GM23338 (cell line): ENCODE measurements around the gene CACNB2. TPM values are rescaled to one million over a fixed set of nuclear protein-coding genes. Genes with fewer than 3 reads are reported as not detected.

Source experiments
- ATAC-seq: fragments of 200-7000 bp; cut with Tn5 transposase; 3 replicates; pipeline ENCODE4 v1.9.1; 2020
- DNase-seq: peaks from one replicate; pipeline ENCODE4 v3.0.0-alpha.2; 2015; ENCODE audit warnings: low spot score
- H2AFZ ChIP-seq: fragments of 200-600 bp; sonication (generic); 2 replicates; pipeline ENCODE4 v1.8.0; 2016; ENCODE audit warnings: antibody characterized with exemption, mild to moderate bottlenecking, moderate library complexity
- H3F3A ChIP-seq: fragments of 200-600 bp; sonication (generic); replicated peaks from 2 replicates; pipeline ENCODE4 v1.8.0; 2017; ENCODE audit warnings: antibody characterized with exemption, mixed run types, low read depth
- H3K27ac ChIP-seq: fragments of 200-600 bp; sonication (generic); 2 replicates; pipeline ENCODE4 v1.6.1; 2016; ENCODE audit warnings: low read depth
- H3K27me3 ChIP-seq: fragments of 200-600 bp; sonication (generic); 2 replicates; pipeline ENCODE4 v1.8.0; 2016; ENCODE audit warnings: mild to moderate bottlenecking, mixed run types, moderate library complexity; ENCODE audit not compliant: insufficient read depth
- H3K36me3 ChIP-seq: fragments of 200-600 bp; sonication (generic); 2 replicates; pipeline ENCODE4 v1.8.0; 2016; ENCODE audit warnings: mild to moderate bottlenecking; ENCODE audit not compliant: insufficient read depth
- H3K4me1 ChIP-seq: fragments of 200-600 bp; sonication (generic); 2 replicates; pipeline ENCODE4 v1.8.0; 2016; ENCODE audit warnings: mild to moderate bottlenecking, moderate library complexity; ENCODE audit not compliant: insufficient read depth
- H3K4me2 ChIP-seq: fragments of 200-600 bp; sonication (generic); 2 replicates; pipeline ENCODE4 v1.7.1; 2017; ENCODE audit warnings: mixed run types
- H3K4me3 ChIP-seq: fragments of 200-600 bp; sonication (generic); 2 replicates; pipeline ENCODE4 v1.6.1; 2016; ENCODE audit warnings: mixed run types
- H3K79me2 ChIP-seq: fragments of 200-600 bp; sonication (generic); replicated peaks from 2 replicates; pipeline ENCODE4 v1.8.0; 2017; ENCODE audit warnings: mild to moderate bottlenecking; ENCODE audit not compliant: insufficient read depth
- H3K9me2 ChIP-seq: fragments of 200-600 bp; sonication (generic); 2 replicates; pipeline ENCODE4 v1.8.0; 2017; ENCODE audit not compliant: insufficient read depth
- H4K20me1 ChIP-seq: fragments of 200-600 bp; sonication (generic); replicated peaks from 2 replicates; pipeline ENCODE4 v1.8.0; 2017; ENCODE audit warnings: mild to moderate bottlenecking; ENCODE audit not compliant: insufficient read depth
- H3K27ac Mint-ChIP-seq: 2 replicates; pipeline ENCODE4 v1.8.0; 2020; ENCODE audit warnings: inconsistent platforms, mild to moderate bottlenecking, moderate library complexity, mixed read lengths
- H3K27me3 Mint-ChIP-seq: 3 replicates; pipeline ENCODE4 v1.8.0; 2022; ENCODE audit warnings: low read depth, mild to moderate bottlenecking, moderate library complexity, mixed read lengths, inconsistent platforms; ENCODE audit not compliant: insufficient read depth, poor library complexity
- H3K36me3 Mint-ChIP-seq: 3 replicates; pipeline ENCODE4 v1.8.0; 2021; ENCODE audit warnings: low read depth, mild to moderate bottlenecking, inconsistent platforms, moderate library complexity, mixed read lengths
- H3K4me1 Mint-ChIP-seq: 3 replicates; pipeline ENCODE4 v1.8.0; 2020; ENCODE audit warnings: mild to moderate bottlenecking, inconsistent platforms, mixed read lengths
- H3K4me3 Mint-ChIP-seq: 3 replicates; pipeline ENCODE4 v1.8.0; 2021; ENCODE audit warnings: moderate library complexity, mild to moderate bottlenecking, inconsistent platforms, mixed read lengths
- H3K9me3 Mint-ChIP-seq: 3 replicates; pipeline ENCODE4 v1.8.0; 2020; ENCODE audit warnings: moderate library complexity, mild to moderate bottlenecking, inconsistent platforms, mixed read lengths
- CREB1 ChIP-seq: fragments of 250-450 bp; sonication (Bioruptor Pico); IDR thresholded peaks from 2 replicates; pipeline ENCODE4 v1.5.0; 2020; ENCODE audit warnings: low read depth, mild to moderate bottlenecking, moderate library complexity
- CTCF ChIP-seq, 2 experiments: fragments of 200-600 bp in 1 of 2; sonication (generic) in 1 of 2; conservative IDR thresholded peaks; 2 replicates each; pipeline versions ENCODE4 v1.5.1 to v1.6.1; 2016 to 2017; ENCODE audit warnings: antibody characterized with exemption in 2 of 2, low read depth in 2 of 2, mild to moderate bottlenecking in 2 of 2, moderate library complexity in 1 of 2
- EZH2 ChIP-seq: fragments of 200-600 bp; sonication (generic); IDR thresholded peaks from one replicate; pipeline ENCODE4 v1.8.0; 2017; ENCODE audit warnings: antibody characterized with exemption, mild to moderate bottlenecking, low read depth; ENCODE audit not compliant: unreplicated experiment
- EZH2phosphoT487 ChIP-seq: fragments of 200-600 bp; sonication (generic); IDR thresholded peaks from one replicate; pipeline ENCODE4 v1.8.1; 2018; ENCODE audit warnings: antibody characterized with exemption; ENCODE audit not compliant: unreplicated experiment
- JUNB ChIP-seq: IDR thresholded peaks from one replicate; pipeline ENCODE4 v1.6.1; 2016; ENCODE audit warnings: antibody characterized with exemption; ENCODE audit not compliant: unreplicated experiment
- NANOG ChIP-seq: IDR thresholded peaks from 2 replicates; pipeline ENCODE4 v1.6.1; 2016; ENCODE audit warnings: antibody characterized with exemption, borderline replicate concordance
- POLR2AphosphoS5 ChIP-seq: IDR thresholded peaks from 2 replicates; pipeline ENCODE4 v1.6.1; 2016; ENCODE audit warnings: antibody characterized with exemption, low read depth
- STAT1 ChIP-seq: IDR thresholded peaks from one replicate; pipeline ENCODE4 v1.6.1; 2016; ENCODE audit warnings: antibody characterized with exemption; ENCODE audit not compliant: unreplicated experiment
- ZNF114 ChIP-seq: fragments of 250-450 bp; sonication (Bioruptor Pico); IDR thresholded peaks from 2 replicates; pipeline ENCODE4 v1.5.0; 2020; ENCODE audit warnings: mild to moderate bottlenecking, moderate library complexity
- ZNF331 ChIP-seq: fragments of 250-450 bp; sonication (Bioruptor Pico); IDR thresholded peaks from 2 replicates; pipeline ENCODE4 v1.5.0; 2020; ENCODE audit warnings: low read depth, mild to moderate bottlenecking, moderate library complexity
- polyA plus RNA-seq: library from polyadenylated mRNA; unstranded; fragments of >200 nt; fragmentation: Nextera tagmentation; extraction: Ambion mirVana; gene quantifications from 2 replicates; pipeline ENCODE4 v1.2.1, GENCODE V29; 2016
- total RNA-seq: library from RNA; depleted of rRNA; stranded (reverse); fragments of >200 nt; shearing (Covaris generic); gene quantifications from 2 replicates; pipeline ENCODE4 v1.2.3, GENCODE V29; 2014
- TF ChIP-seq, protein P1 (sequence below): fragments of 250-450 bp; sonication (Bioruptor Pico); IDR thresholded peaks from 2 replicates; pipeline ENCODE4 v1.5.0; 2020; ENCODE audit warnings: mild to moderate bottlenecking, moderate library complexity
- TF ChIP-seq, protein P2 (sequence below): IDR thresholded peaks from one replicate; pipeline ENCODE4 v1.6.1; 2018; ENCODE audit warnings: antibody characterized with exemption; ENCODE audit not compliant: unreplicated experiment
- TF ChIP-seq, protein P3 (sequence below): IDR thresholded peaks from 2 replicates; pipeline ENCODE4 v1.6.1; 2016; ENCODE audit warnings: antibody characterized with exemption

The CACNB2 gene
- total and polyA plus RNA-seq, 2 experiments from 2014 or later = 5.0 to 5.9 TPM

- no peak overlapping the region for H3K4me3 Mint-ChIP-seq
- H2AFZ ChIP-seq = no peak overlapping the region
- H3K4me2 ChIP-seq = no peak overlapping the region
- H3K27ac Mint-ChIP-seq = no peak overlapping the region
- DNase-seq (no peak), ATAC-seq (no peak)
- H3K36me3 ChIP-seq = no peaks in the 10 kb centered on the region
- H3K4me1 Mint-ChIP-seq = peaks cover 6% of the 10 kb centered on the region
- H3K4me3 ChIP-seq = no peak overlapping the region
- no peaks in the 10 kb centered on the region for H3K9me2 ChIP-seq
- H3K27ac ChIP-seq = no peak overlapping the region
- H3K36me3 Mint-ChIP-seq = no peaks in the 10 kb centered on the region; the same call in 2 of the 3 replicates
- H3K79me2 ChIP-seq = no peaks in the 10 kb centered on the region
- no peaks in the 10 kb centered on the region for H3K27me3 Mint-ChIP-seq
- H3K9me3 Mint-ChIP-seq = no peaks in the 10 kb centered on the region
- no peaks in the 10 kb centered on the region for H3F3A ChIP-seq
- H4K20me1 ChIP-seq = no peaks in the 10 kb centered on the region
- no peaks in the 10 kb centered on the region for H3K27me3 ChIP-seq
- TF ChIP-seq NANOG (no peak), STAT1 (no peak), JUNB (no peak), EZH2 (no peak), POLR2AphosphoS5 (no peak), ZNF114 (CRISPR knock-in tag) (no peak), CREB1 (CRISPR knock-in tag) (no peak), EZH2phosphoT487 (no peak), ZNF331 (CRISPR knock-in tag) (no peak), CTCF (conservative IDR thresholded peaks at IDR 0.05; ENCODE audit: low read depth in 2 of 2) (no peak)
- TF ChIP-seq, protein P1, sequence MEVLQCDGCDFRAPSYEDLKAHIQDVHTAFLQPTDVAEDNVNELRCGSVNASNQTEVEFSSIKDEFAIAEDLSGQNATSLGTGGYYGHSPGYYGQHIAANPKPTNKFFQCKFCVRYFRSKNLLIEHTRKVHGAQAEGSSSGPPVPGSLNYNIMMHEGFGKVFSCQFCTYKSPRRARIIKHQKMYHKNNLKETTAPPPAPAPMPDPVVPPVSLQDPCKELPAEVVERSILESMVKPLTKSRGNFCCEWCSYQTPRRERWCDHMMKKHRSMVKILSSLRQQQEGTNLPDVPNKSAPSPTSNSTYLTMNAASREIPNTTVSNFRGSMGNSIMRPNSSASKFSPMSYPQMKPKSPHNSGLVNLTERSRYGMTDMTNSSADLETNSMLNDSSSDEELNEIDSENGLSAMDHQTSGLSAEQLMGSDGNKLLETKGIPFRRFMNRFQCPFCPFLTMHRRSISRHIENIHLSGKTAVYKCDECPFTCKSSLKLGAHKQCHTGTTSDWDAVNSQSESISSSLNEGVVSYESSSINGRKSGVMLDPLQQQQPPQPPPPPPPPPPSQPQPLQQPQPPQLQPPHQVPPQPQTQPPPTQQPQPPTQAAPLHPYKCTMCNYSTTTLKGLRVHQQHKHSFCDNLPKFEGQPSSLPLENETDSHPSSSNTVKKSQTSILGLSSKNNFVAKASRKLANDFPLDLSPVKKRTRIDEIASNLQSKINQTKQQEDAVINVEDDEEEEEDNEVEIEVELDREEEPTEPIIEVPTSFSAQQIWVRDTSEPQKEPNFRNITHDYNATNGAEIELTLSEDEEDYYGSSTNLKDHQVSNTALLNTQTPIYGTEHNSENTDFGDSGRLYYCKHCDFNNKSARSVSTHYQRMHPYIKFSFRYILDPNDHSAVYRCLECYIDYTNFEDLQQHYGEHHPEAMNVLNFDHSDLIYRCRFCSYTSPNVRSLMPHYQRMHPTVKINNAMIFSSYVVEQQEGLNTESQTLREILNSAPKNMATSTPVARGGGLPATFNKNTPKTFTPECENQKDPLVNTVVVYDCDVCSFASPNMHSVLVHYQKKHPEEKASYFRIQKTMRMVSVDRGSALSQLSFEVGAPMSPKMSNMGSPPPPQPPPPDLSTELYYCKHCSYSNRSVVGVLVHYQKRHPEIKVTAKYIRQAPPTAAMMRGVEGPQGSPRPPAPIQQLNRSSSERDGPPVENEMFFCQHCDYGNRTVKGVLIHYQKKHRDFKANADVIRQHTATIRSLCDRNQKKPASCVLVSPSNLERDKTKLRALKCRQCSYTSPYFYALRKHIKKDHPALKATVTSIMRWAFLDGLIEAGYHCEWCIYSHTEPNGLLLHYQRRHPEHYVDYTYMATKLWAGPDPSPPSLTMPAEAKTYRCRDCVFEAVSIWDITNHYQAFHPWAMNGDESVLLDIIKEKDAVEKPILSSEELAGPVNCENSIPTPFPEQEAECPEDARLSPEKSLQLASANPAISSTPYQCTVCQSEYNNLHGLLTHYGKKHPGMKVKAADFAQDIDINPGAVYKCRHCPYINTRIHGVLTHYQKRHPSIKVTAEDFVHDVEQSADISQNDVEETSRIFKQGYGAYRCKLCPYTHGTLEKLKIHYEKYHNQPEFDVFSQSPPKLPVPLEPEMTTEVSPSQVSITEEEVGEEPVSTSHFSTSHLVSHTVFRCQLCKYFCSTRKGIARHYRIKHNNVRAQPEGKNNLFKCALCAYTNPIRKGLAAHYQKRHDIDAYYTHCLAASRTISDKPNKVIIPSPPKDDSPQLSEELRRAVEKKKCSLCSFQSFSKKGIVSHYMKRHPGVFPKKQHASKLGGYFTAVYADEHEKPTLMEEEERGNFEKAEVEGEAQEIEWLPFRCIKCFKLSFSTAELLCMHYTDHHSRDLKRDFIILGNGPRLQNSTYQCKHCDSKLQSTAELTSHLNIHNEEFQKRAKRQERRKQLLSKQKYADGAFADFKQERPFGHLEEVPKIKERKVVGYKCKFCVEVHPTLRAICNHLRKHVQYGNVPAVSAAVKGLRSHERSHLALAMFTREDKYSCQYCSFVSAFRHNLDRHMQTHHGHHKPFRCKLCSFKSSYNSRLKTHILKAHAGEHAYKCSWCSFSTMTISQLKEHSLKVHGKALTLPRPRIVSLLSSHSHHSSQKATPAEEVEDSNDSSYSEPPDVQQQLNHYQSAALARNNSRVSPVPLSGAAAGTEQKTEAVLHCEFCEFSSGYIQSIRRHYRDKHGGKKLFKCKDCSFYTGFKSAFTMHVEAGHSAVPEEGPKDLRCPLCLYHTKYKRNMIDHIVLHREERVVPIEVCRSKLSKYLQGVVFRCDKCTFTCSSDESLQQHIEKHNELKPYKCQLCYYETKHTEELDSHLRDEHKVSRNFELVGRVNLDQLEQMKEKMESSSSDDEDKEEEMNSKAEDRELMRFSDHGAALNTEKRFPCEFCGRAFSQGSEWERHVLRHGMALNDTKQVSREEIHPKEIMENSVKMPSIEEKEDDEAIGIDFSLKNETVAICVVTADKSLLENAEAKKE (CRISPR knock-in tag) = no peak
- TF ChIP-seq, protein P2, sequence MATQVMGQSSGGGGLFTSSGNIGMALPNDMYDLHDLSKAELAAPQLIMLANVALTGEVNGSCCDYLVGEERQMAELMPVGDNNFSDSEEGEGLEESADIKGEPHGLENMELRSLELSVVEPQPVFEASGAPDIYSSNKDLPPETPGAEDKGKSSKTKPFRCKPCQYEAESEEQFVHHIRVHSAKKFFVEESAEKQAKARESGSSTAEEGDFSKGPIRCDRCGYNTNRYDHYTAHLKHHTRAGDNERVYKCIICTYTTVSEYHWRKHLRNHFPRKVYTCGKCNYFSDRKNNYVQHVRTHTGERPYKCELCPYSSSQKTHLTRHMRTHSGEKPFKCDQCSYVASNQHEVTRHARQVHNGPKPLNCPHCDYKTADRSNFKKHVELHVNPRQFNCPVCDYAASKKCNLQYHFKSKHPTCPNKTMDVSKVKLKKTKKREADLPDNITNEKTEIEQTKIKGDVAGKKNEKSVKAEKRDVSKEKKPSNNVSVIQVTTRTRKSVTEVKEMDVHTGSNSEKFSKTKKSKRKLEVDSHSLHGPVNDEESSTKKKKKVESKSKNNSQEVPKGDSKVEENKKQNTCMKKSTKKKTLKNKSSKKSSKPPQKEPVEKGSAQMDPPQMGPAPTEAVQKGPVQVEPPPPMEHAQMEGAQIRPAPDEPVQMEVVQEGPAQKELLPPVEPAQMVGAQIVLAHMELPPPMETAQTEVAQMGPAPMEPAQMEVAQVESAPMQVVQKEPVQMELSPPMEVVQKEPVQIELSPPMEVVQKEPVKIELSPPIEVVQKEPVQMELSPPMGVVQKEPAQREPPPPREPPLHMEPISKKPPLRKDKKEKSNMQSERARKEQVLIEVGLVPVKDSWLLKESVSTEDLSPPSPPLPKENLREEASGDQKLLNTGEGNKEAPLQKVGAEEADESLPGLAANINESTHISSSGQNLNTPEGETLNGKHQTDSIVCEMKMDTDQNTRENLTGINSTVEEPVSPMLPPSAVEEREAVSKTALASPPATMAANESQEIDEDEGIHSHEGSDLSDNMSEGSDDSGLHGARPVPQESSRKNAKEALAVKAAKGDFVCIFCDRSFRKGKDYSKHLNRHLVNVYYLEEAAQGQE = no peak
- TF ChIP-seq, protein P3, sequence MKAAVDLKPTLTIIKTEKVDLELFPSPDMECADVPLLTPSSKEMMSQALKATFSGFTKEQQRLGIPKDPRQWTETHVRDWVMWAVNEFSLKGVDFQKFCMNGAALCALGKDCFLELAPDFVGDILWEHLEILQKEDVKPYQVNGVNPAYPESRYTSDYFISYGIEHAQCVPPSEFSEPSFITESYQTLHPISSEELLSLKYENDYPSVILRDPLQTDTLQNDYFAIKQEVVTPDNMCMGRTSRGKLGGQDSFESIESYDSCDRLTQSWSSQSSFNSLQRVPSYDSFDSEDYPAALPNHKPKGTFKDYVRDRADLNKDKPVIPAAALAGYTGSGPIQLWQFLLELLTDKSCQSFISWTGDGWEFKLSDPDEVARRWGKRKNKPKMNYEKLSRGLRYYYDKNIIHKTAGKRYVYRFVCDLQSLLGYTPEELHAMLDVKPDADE = no peak
- H3K4me1 ChIP-seq = no peaks in the 10 kb centered on the region; the same call in 1 of the 2 replicates
Measured at GRCh38 chr10:18268005-18268404, 127.8 kb downstream of the CACNB2 start.
